ENCODE measurements around the gene ARHGAP35.
"Not testable (repeated sequence)": the region's sequence is repeated elsewhere in the genome, so short reads cannot be mapped to it uniquely, and the experiment has no call there.

The ARHGAP35 gene

GRCh38 chr19:46845959-46846459 is 14.8 kb upstream of the ARHGAP35 start:
- DNase-seq = no peak

GRCh38 chr19:46847528-46847927 is 13.3 kb upstream of the ARHGAP35 start:
- DNase-seq = no peak

- no peak for DNase-seq
Measured at GRCh38 chr19:46848389-46848788, 12.4 kb upstream of the ARHGAP35 start.

- no peak for DNase-seq
Measured at GRCh38 chr19:46849610-46850009, 11.2 kb upstream of the ARHGAP35 start.

GRCh38 chr19:46850228-46851203 is 10.3 kb upstream of the ARHGAP35 start, which contains the start of gene AP2S1:
Gene AP2S1, minus strand, starts transcription at chr19:46850846. Its CDS starts 80 bp downstream, at chr19:46850766.
- DNase-seq = peak; percentile 99

DNA sequence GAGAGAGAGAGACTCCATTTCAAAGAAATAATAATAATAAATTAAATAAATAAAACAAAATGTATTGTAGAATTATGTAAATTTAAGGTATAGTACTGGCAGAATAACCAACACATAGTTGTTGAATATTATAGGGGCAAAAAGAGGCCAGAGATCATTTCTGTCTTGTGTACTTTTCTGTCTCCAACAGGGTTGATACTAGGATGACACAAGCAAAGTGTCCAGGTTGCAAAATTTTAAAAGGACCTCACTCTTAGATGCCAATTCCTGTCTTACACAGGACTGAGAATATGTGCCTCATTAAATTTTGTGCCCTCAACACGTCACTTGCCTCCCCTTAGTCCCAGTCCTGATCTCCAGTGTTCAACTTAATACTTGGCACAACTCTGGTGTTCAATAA is 8.0 kb upstream of the ARHGAP35 start:
- DNase-seq = no peak

DNA sequence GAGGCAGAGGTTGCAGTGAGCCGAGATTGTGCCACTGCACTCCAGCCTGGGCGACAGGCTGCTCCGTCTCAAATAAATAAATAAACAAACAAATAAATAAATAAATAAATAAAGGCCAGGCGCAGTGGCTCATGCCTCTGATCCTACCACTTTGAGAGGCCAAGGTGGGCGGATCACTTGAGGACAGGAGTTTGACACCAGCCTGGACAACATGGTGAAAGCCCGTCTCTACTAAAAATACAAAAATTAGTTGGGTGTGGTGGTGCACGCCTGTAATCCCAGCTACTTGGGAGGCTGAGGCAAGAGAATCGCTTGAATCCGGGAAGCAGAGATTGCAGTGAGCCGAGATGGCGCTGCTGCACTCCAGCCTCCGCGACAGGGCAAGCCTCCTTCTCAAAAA is 6.1 kb upstream of the ARHGAP35 start:
- not testable (repeated sequence) for DNase-seq

GRCh38 chr19:46856062-46857022 is 4.5 kb upstream of the ARHGAP35 start:
- peak; percentile 95 for DNase-seq

- peak; percentile 81 for DNase-seq
Measured at GRCh38 chr19:46859637-46860124, 1.1 kb upstream of the ARHGAP35 start.

GRCh38 chr19:46860125-46860845 is 512 bp upstream of the ARHGAP35 start:
- DNase-seq = peak; percentile 98

GRCh38 chr19:46861691-46862502 is 1.1 kb downstream of the ARHGAP35 start:
- DNase-seq = peak; percentile 25

GRCh38 chr19:46862503-46862834 is 1.7 kb downstream of the ARHGAP35 start:
- DNase-seq = no peak

- no peak for DNase-seq
Measured at GRCh38 chr19:46862974-46863632, 2.3 kb downstream of the ARHGAP35 start.

DNA sequence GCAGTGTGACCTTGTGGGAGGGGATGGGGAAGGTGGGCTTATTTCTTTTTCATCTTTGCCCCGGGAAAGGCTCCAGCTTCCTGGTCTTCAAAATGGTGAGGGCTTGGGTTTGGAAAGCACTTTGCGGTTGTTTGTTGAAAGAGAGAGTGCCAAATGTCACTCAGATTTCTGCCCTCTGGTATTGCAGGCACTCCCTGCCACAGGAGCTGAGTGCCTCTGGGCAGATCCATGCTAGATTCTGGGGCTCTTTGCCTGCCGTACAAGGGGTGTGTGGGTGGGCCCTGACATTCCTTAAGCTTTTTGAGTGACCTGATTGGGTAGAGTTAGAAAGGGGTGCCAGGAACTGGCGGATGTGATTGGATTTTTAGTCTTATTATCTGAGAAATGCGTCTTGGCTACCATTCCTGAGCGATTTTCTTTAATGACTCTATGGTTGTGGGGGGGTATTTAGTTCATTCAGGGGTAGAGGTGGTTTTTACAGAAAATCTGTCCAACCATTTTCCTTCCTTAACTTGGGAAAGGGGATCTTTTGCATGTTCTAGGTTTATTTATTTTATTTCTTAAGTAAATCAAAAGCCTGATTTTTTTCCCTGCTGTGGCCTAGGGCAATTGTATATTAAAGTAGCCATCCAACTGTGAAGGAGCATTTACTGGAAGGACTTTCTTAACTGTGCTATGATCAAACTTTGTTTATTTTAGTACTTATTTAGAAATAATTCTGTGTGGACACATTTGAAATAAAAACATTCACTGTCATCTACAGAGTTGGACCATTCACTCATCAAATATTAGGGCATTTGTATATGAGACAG is 3.2 kb downstream of the ARHGAP35 start:
- DNase-seq = peak; percentile 98

DNA sequence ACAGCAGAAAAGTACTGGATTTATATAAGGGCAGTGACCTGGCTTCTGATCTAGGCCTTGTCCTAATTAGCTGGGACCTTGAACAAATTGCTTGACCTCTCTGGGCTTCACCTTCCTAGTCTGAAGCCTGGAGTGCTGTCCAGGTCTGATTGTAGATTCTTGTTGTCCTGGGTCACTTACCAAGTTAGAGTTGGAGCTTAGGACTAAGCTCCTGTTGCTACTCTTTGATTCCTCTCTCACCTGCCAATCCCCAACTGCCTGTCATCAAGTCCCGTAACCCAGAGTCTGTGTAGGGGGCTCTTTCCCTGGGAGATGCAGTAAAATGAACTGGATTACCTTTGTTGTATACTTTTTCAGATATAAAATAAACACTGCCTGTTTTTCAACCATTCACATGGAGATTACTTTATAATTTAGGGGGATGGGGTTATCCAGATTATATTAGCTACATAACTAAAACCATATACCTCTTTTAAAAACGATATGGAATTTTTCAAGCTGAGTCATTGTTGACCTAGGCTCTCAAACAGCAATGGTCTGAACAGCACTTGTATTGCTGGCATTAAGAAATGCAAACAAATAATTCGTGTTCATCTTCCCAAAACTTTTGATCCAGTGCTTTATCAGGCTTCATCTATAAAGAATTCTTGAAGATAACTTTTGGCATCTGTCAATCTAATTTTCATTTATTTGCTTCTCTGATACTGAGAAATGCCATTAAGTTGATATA is 5.8 kb downstream of the ARHGAP35 start:
- DNase-seq = no peak

GRCh38 chr19:46867170-46867569 is 6.4 kb downstream of the ARHGAP35 start:
- DNase-seq = no peak

DNA sequence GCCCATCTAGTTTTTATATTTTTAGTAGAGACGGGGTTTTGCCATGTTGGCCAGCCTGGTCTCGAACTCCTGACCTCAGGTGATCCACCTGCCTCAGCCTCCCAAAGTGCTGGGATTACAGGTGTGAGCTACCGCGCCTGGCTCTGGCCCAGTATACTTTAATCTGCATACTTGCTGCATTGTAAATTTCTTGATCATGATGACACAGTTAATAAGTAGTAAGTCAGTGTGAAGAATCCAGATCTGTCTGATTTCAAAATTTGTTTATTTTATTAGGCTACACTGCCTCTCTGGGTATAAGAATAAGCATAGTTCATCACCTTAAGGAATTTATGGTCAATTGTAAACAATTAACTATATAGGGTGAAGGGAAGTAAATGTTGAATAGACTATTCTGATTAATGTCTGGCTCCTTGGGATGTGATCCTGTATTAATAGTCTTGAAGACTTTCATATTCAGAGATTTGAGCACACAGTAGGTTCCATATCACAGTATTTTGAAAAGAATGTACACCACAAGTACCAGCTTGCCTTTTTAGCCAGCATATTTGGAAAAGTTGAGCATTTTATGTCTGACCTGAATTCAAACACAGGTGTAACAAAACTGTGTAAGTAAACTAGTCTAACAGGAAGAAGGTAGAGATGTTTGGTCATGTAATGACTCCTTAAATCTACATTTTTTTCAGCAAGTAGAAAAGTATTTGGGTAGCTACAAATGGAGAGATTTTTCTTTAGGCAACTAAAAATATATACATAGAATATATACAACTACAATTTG is 7.4 kb downstream of the ARHGAP35 start:
- DNase-seq = no peak

DNA sequence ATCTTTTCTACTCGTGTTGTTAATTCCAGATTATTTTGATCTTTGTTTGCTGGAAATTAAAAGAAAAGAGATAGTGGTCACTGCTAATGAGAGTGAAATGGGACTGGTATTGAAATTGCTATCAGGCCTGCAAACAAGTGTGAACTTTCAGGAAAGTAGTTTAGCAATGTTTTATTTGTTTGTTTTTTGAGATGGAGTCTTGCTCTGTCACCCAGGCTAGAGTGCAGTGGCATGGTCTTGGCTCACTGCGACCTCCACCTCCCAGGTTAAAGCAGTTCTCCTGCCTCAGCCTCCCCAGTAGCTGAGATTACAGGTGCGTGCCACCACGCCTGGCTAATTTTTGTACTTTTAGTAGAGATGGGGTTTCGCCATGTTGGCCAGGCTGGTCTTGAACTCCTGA is 10.4 kb downstream of the ARHGAP35 start:
- DNase-seq = not testable (repeated sequence)

Data from NCI-H226 (cell line).